ENCODE data around the gene PRR4. TPM values are rescaled to one million over a fixed set of nuclear protein-coding genes. Genes with fewer than 3 reads are reported as not detected.
A peak's percentile ranks its signal among the peaks of the same experiment; 100 is the strongest.

The PRR4 gene
- total RNA-seq, 8 experiments from 2014 or later, result 4.2 to 13.9 (median 6.8) TPM

DNA sequence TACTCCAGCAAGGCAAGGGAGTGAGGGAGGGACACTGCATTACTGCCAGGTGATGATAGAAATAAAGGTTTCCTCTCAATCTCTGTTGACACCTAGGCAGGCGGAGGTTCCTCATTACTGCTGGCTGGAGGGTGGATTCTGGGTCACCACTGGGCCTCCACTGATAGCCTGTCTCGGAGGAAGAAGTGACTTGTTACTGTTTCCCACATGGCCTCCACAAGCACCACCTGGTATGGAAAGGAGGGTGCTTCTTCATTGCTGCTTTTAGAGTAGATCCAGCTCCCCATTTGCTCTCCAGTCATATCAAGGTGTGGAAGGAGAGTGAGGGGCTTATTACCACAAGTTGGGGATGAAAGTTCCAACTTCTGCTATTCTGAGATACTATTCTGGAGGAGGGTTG is 6.4 kb downstream of the PRR4 start:
- in situ Hi-C loops (cut with MboI; ENCODE audit: low pct_unique_long_range_greater_than_20kb in 2 of 9, low sequenced_read_pairs in 9 of 9, unreplicated experiment in 9 of 9), result no loop called here
- 75 to 100% (median 91%) methylated on average over 1 to 2 of the region's 2 CpGs; no CpG with 5 or more reads in 4 of the 10 experiments for WGBS, 10 experiments

DNA sequence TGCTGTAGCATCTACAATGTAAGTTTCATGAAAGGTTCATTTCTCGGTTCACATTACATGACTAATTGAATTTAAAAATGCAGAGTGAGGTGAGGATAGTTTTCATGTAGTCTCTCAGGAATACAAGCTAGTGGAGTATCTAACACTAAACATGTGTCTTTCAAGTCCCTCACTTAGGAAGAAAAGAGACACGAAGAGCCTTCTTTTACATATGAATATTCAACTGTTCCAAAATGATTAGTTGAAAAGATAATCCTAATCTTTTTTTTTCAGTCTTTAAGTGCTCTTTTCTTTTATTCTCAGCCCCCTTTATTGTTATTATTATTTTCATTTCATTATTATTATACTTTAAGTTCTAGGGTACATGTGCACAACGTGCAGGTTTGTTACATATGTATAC is 10.8 kb downstream of the PRR4 start:
- WGBS, 10 experiments, result 36 to 100% (median 78%) methylated on average over 1 to 3 of the region's 3 CpGs; no CpG with 5 or more reads in 1 of the 10 experiments
- in situ Hi-C loops (cut with MboI; ENCODE audit: low pct_unique_long_range_greater_than_20kb in 2 of 9, low sequenced_read_pairs in 9 of 9, unreplicated experiment in 9 of 9), result no loop called here

More for the DNA sequence above, 6.4 kb downstream of the PRR4 start:
- Histone ChIP-seq H3K27ac (no peak overlapping the region), H3K4me3 (no peak overlapping the region), H3K4me1 (replicated peaks in 1 of 2) (peaks cover 0 to 4% of the 10 kb centered on the region in 2 donors)
- no peak for ATAC-seq (replicated peaks in 6 of 8)

DNA sequence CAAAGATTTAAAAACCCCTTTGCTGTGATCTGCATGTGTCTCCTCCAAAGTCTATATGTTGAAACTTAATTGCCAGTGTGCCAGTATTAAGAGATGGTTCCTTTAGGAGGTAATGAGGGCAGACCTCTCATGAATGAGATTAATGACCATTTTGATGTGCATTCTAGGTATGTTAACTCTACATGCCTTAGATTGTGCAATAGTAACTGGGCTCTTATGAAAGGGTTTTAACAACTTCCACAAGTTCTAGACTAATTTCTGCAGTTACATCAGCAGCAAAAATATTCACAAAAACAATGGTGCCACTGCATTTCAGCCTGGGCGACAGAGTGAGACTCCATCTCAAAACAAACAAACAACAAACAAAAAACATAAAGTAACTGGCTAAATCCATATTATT is 19.3 kb downstream of the PRR4 start:
- no peak for ATAC-seq (replicated peaks in 6 of 8)
- Histone ChIP-seq H3K4me1 (replicated peaks in 1 of 2) (no peaks in the 10 kb centered on the region), H3K27ac (no peak overlapping the region), H3K4me3 (no peak overlapping the region)
- in situ Hi-C loops (cut with MboI; ENCODE audit: low pct_unique_long_range_greater_than_20kb in 2 of 9, low sequenced_read_pairs in 9 of 9, unreplicated experiment in 9 of 9), result no loop called here
- 29 to 100% (median 89%) methylated on average over 1 of the region's 1 CpG; no CpG with 5 or more reads in 2 of the 10 experiments for WGBS, 10 experiments

More for the DNA sequence above, 10.8 kb downstream of the PRR4 start:
- no peak for ATAC-seq (replicated peaks in 6 of 8)
- Histone ChIP-seq H3K27ac (no peak overlapping the region), H3K4me3 (no peak overlapping the region), H3K4me1 (replicated peaks in 1 of 2) (no peaks in the 10 kb centered on the region)

DNA sequence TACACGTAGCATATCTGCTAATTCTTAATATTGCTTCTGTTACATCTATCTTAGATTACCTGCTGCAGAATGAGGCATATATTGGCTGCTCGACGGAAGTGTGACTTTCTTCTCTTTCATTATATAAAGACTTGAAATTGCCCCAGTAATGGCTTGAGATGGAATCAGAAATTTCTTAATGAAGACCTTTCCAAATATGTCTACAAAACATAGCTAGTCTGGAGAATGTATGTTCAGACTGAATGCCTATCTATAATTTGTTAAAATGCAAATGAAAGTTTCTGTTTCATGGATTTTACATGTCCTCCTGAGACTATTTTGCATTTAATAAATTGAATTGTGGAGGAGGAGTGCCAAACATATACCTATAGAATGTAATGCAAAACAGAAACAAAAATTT is 23.0 kb downstream of the PRR4 start, which contains the start of gene TAS2R10:
TSS of gene TAS2R10 (minus strand) at position 101 of the 400 bp plus-strand sequence. CDS start at position 12, 89 bp downstream.
- Histone ChIP-seq H3K4me1 (replicated peaks in 1 of 2) (no peaks in the 10 kb centered on the region), H3K4me3 (no peak within 1 kb of the TSS), H3K27ac (no peak within 1 kb of the TSS)
- WGBS, 10 experiments, result 20 to 97% (median 85%) methylated on average over 1 to 3 of the region's 3 CpGs; no CpG with 5 or more reads in 2 of the 10 experiments
- in situ Hi-C loops (cut with MboI; ENCODE audit: low pct_unique_long_range_greater_than_20kb in 2 of 9, low sequenced_read_pairs in 9 of 9, unreplicated experiment in 9 of 9), result no loop called here
- ATAC-seq (replicated peaks in 6 of 8), result no peak

DNA sequence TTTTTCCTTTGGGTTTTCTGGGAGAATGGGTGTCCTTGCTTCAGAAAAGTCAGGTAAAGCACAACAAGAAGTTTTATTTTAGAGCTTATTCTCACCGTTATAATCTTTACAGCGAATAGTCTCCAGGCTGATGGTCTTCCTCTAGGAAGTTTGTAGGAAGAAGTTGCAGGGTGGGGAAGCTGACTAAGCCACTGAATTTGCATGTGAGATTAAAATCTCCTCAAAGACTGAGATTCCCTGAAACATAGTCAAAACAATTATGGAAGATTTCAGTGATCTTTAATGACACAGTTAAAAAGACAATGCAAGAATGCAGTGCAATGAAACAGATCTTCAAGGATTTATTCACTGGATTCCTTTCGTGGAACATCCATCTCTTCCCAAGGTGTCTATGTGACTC is 24.3 kb downstream of the PRR4 start:
- Histone ChIP-seq H3K4me1 (replicated peaks in 1 of 2) (no peaks in the 10 kb centered on the region), H3K4me3 (no peak overlapping the region), H3K27ac (no peak overlapping the region)
- WGBS, 10 experiments, result 61 to 100% (median 86%) methylated on average over 1 to 3 of the region's 3 CpGs; no CpG with 5 or more reads in 2 of the 10 experiments
- in situ Hi-C loops (cut with MboI; ENCODE audit: low pct_unique_long_range_greater_than_20kb in 2 of 9, low sequenced_read_pairs in 9 of 9, unreplicated experiment in 9 of 9), result no loop called here
- ATAC-seq (replicated peaks in 6 of 8), result peak in 3 of 8 experiments; percentile 25 to 68 (median 51)

DNA sequence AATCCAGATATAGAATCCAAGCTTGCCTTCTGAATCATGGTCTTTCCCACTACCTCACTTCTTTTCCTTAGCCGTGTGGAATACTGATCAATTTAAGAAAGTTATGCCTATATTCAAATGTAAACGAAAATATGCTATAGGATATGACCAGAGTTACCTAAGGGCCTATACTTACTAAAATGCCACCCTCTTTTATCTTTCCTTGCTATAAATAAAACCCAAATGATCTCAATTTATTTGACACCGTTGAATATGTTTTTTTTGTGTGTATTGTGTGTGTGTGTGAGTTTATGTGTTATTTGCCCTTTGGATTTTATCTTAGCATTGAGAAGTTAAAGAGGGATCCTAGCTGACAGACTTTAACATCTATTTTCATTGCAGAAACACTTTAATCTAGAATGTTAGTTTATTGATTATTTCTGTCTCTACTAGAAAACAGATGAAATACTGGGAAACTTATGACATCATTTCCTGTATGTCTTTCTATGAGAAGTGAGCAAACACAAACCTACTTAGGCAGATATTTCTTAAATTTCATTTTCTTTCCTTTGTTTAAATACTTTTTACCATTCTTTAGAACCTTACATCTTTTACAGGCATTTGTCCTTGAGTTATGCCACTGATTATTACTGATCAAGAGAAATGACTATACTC is 37.3 kb downstream of the PRR4 start:
- peaks cover 0 to 6% of the 10 kb centered on the region in 2 donors for H3K4me1 ChIP-seq (replicated peaks in 1 of 2)
- in situ Hi-C loops (cut with MboI; ENCODE audit: low pct_unique_long_range_greater_than_20kb in 2 of 9, low sequenced_read_pairs in 9 of 9, unreplicated experiment in 9 of 9), result no loop called here
- H3K4me3 ChIP-seq, result no peak overlapping the region
- ATAC-seq (replicated peaks in 6 of 8), result no peak
- no peak overlapping the region for H3K27ac ChIP-seq
- WGBS, 10 experiments, result 0 to 100% (median 60%) methylated on average over 1 to 3 of the region's 3 CpGs; no CpG with 5 or more reads in 1 of the 10 experiments

DNA sequence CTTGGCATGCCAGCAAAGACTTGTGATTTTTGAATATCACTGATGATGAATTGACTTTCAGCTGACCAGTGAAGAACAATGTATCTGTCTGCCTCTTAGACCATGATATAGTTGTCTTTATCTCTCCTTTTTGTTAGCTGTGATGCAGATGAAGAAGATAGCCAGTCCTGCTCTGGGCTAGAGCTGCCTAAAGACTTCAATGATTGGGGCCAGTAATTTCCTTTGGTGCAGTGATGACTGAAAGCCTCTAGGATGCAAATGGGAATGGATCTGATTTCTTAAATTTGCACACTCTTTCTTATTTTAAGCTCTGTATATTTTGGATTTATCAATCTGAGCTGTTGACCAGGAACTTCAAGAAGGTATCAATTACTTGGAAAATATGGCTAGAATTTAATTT is 39.2 kb downstream of the PRR4 start, which contains the start of gene TAS2R9:
TSS of gene TAS2R9 (minus strand) at position 101 of the 400 bp plus-strand sequence. CDS start at position 8, 93 bp downstream.
- Histone ChIP-seq H3K4me1 (replicated peaks in 1 of 2) (peaks cover 0 to 12% of the 10 kb centered on the region in 2 donors), H3K4me3 (no peak within 1 kb of the TSS), H3K27ac (no peak within 1 kb of the TSS)
- in situ Hi-C loops (cut with MboI; ENCODE audit: low pct_unique_long_range_greater_than_20kb in 2 of 9, low sequenced_read_pairs in 9 of 9, unreplicated experiment in 9 of 9), result no loop called here
- no peak for ATAC-seq (replicated peaks in 6 of 8)

DNA sequence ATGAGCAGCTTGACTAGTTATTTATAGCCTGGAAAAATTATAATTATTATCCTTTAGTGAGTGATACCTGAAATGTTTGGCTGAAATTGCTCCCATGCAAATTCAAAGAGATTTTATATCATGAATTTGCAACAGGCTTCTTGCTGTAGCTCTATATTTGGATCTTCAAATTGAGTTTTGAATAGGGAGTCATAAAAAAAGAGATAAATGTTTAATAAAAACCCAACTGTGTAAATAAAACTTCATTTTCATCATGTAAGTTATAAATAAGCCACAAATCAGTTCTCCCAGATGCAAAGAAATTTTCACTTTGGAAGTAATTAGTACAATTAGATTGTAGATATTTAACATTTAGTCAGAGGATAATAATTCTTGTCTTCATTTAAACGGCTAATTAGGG is 42.1 kb downstream of the PRR4 start, which contains the start of gene TAS2R8:
TSS of gene TAS2R8 (minus strand) at position 101 of the 400 bp plus-strand sequence. CDS start 306 bp downstream, outside the sequence.
- WGBS, 10 experiments, result 0 to 100% (median 89%) methylated on average over 1 of the region's 1 CpG
- Histone ChIP-seq H3K4me3 (no peak within 1 kb of the TSS), H3K27ac (no peak within 1 kb of the TSS), H3K4me1 (replicated peaks in 1 of 2) (peaks cover 0 to 15% of the 10 kb centered on the region in 2 donors)
- in situ Hi-C loops (cut with MboI; ENCODE audit: low pct_unique_long_range_greater_than_20kb in 2 of 9, low sequenced_read_pairs in 9 of 9, unreplicated experiment in 9 of 9), result no loop called here
- ATAC-seq (replicated peaks in 6 of 8), result no peak

DNA sequence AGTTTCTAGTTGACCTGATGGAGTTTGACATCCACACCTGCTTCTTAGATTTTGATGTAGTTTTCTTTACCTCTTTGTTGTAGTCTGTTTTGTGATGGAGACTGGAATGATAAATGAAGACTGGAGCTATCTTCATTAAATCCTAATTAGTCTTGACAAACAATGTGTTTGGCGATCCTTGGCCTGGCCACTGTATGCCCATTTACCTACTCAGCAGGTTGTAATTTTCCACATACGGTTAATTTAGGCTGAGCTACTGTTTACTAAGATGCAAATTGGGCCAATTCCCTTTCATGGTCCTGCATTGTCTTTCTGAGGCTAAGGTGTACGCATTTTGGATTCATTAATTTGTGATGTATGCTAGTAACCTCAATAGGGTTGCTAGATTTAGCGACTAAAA is 46.7 kb downstream of the PRR4 start, which contains the start of gene TAS2R7:
TSS of gene TAS2R7 (minus strand) at position 41 of the 400 bp plus-strand sequence. CDS start 57 bp downstream, outside the sequence.
- 0 to 75% (median 34%) methylated on average over 1 to 4 of the region's 4 CpGs for WGBS, 10 experiments
- no peak for ATAC-seq (replicated peaks in 6 of 8)
- Histone ChIP-seq H3K27ac (no peak within 1 kb of the TSS), H3K4me1 (replicated peaks in 1 of 2) (peaks cover 0 to 9% of the 10 kb centered on the region in 2 donors), H3K4me3 (no peak within 1 kb of the TSS)
- in situ Hi-C loops (cut with MboI; ENCODE audit: low pct_unique_long_range_greater_than_20kb in 2 of 9, low sequenced_read_pairs in 9 of 9, unreplicated experiment in 9 of 9), result no loop called here

DNA sequence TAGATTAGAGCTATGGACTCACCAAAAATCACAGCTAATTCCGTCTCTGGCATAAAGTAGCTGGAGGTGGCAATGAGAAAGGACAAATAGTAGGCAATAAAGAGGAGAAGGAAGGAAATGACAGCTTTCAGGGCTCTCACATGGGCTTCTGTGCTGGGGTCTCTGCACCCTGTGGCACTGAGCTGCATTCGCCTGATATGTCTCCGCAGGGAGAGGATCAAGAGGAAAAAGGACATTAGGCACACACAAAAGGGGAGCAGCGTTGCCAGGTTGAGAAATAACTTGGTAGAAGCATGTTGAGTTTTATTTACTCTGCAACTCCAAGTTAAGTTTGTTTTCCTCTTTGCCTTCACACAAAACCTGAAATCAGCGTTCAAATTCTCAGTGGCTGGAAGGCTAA is 47.5 kb downstream of the PRR4 start:
- peak in 1 of 8 experiments; percentile 91 for ATAC-seq (replicated peaks in 6 of 8)
- 7 to 86% (median 54%) methylated on average over 2 to 5 of the region's 5 CpGs; no CpG with 5 or more reads in 1 of the 10 experiments for WGBS, 10 experiments
- H3K4me3 ChIP-seq, result no peak overlapping the region
- H3K4me1 ChIP-seq (replicated peaks in 1 of 2), result peaks cover 0 to 9% of the 10 kb centered on the region in 2 donors
- in situ Hi-C loops (cut with MboI; ENCODE audit: low pct_unique_long_range_greater_than_20kb in 2 of 9, low sequenced_read_pairs in 9 of 9, unreplicated experiment in 9 of 9), result no loop called here
- H3K27ac ChIP-seq, result no peak overlapping the region

Other genes starting within 250 kb of the PRR4 start
- 10 to 100 TPM; 19.7 to 33.3 (median 30.2) TPM for gene MAGOHB, start 235.9 kb downstream of the PRR4 start, total RNA-seq
- 1 to 10 TPM in 1 of 8 experiments, under 1 TPM in 5, not detected in 2; 0.14 to 2.3 (median 0.18) TPM for gene STYK1, start 175.4 kb downstream of the PRR4 start, total RNA-seq
- 100 to 1,000 TPM in 4 of 8 experiments, 10 to 100 TPM in 4; 34.5 to 558 (median 101) TPM for gene YBX3, start 126.2 kb downstream of the PRR4 start, total RNA-seq
- gene TAS2R7, start 46.8 kb downstream of the PRR4 start, total RNA-seq, result under 1 TPM in 1 of 8 experiments, not detected in 7; 0.41 TPM
- gene TAS2R8, start 42.2 kb downstream of the PRR4 start, total RNA-seq, result under 1 TPM in 4 of 8 experiments, not detected in 4; 0.23 to 0.43 (median 0.30) TPM
- gene TAS2R9, start 39.3 kb downstream of the PRR4 start, total RNA-seq, result under 1 TPM in 7 of 8 experiments, not detected in 1; 0.16 to 0.57 (median 0.40) TPM
- gene TAS2R10, start 23.1 kb downstream of the PRR4 start, total RNA-seq, result 1 to 10 TPM in 6 of 8 experiments, under 1 TPM in 2; 0.50 to 3.3 (median 1.6) TPM
- gene PRH1, start 34.8 kb upstream of the PRR4 start, total RNA-seq, result 10 to 100 TPM; 14.8 to 57.0 (median 28.8) TPM
- gene TAS2R13, start 60.1 kb upstream of the PRR4 start, total RNA-seq, result 1 to 10 TPM in 7 of 8 experiments, under 1 TPM in 1; 0.63 to 7.7 (median 1.6) TPM
- gene PRH2, start 79.8 kb upstream of the PRR4 start, total RNA-seq, result 1 to 10 TPM in 4 of 8 experiments, under 1 TPM in 2, not detected in 2; 0.78 to 3.9 (median 1.4) TPM
- 10 to 100 TPM in 1 of 8 experiments, 1 to 10 TPM in 7; 2.6 to 12.9 (median 4.0) TPM for gene TAS2R14, start 89.8 kb upstream of the PRR4 start, total RNA-seq
- 1 to 10 TPM in 6 of 8 experiments, under 1 TPM in 2; 0.75 to 7.2 (median 1.8) TPM for gene TAS2R50, start 137.4 kb upstream of the PRR4 start, total RNA-seq
- 10 to 100 TPM in 1 of 8 experiments, 1 to 10 TPM in 6, under 1 TPM in 1; 0.96 to 13.2 (median 3.2) TPM for gene TAS2R20, start 148.8 kb upstream of the PRR4 start, total RNA-seq
- 10 to 100 TPM in 2 of 8 experiments, 1 to 10 TPM in 6; 1.5 to 16.7 (median 5.1) TPM for gene TAS2R19, start 173.1 kb upstream of the PRR4 start, total RNA-seq
- gene TAS2R31, start 181.9 kb upstream of the PRR4 start, total RNA-seq, result 10 to 100 TPM in 2 of 8 experiments, 1 to 10 TPM in 6; 2.5 to 17.5 (median 4.7) TPM
- 1 to 10 TPM in 7 of 8 experiments, under 1 TPM in 1; 0.83 to 9.3 (median 1.8) TPM for gene TAS2R46, start 212.8 kb upstream of the PRR4 start, total RNA-seq
- gene TAS2R43, start 242.8 kb upstream of the PRR4 start, total RNA-seq, result 1 to 10 TPM in 5 of 8 experiments, under 1 TPM in 3; 0.65 to 5.2 (median 1.7) TPM

All from motor neuron (in vitro differentiated cells).